H1 (cell line): Measurements from ENCODE around the gene GTF3C5. TPM values are rescaled to one million over a fixed set of nuclear protein-coding genes. Genes with fewer than 3 reads are reported as not detected.

Source experiments
- CTCF ChIA-PET: fragments of 300-600 bp; sonication (Branson Sonifier 250); formaldehyde crosslinking; loops from one replicate; lab custom pipeline; 2021; ENCODE audit not compliant: partially characterized antibody; lab: Charles Lee
- POLR2A ChIA-PET: fragments of 300-600 bp; sonication (Branson Sonifier 250); formaldehyde crosslinking; loops from one replicate; lab custom pipeline; 2021; ENCODE audit warnings: inconsistent platforms; ENCODE audit not compliant: partially characterized antibody; lab: Charles Lee
- DNase-seq, 2 experiments: peaks; one replicate each; pipeline versions ENCODE4 v3.0.0 to v3.0.0-alpha.2; 2010 to 2022; ENCODE audit warnings: low spot score in 2 of 2, low read depth in 1 of 2, mixed read lengths in 1 of 2
- FAIRE-seq: peaks from 2 replicates; lab custom pipeline; 2011; peaks lifted over from hg19 to GRCh38; lab: Jason Lieb, UNC
- H2AFZ ChIP-seq: 2 replicates; pipeline ENCODE4 v1.8.1; 2012; ENCODE audit warnings: low read length, inconsistent platforms
- H2AK5ac ChIP-seq: 2 replicates; pipeline ENCODE4 v1.6.1; 2013; ENCODE audit warnings: low read depth, low read length
- H2BK120ac ChIP-seq: replicated peaks from 2 replicates; pipeline ENCODE3; 2013; ENCODE audit warnings: low read depth, low read length, inconsistent platforms
- H2BK12ac ChIP-seq: 2 replicates; pipeline ENCODE4 v1.6.1; 2013; ENCODE audit warnings: low read depth, low read length
- H2BK15ac ChIP-seq: 2 replicates; pipeline ENCODE4 v1.6.1; 2013; ENCODE audit warnings: low read length
- H2BK20ac ChIP-seq: 2 replicates; pipeline ENCODE4 v1.6.1; 2013; ENCODE audit warnings: low read length
- H2BK5ac ChIP-seq: 2 replicates; pipeline ENCODE4 v1.6.1; 2013; ENCODE audit warnings: low read depth, low read length
- H3K14ac ChIP-seq: 2 replicates; pipeline ENCODE4 v1.6.1; 2013; ENCODE audit warnings: inconsistent platforms; ENCODE audit not compliant: insufficient read length
- H3K18ac ChIP-seq: 2 replicates; pipeline ENCODE4 v1.6.1; 2013; ENCODE audit warnings: low read length; ENCODE audit errors: extremely low read depth
- H3K23ac ChIP-seq: 2 replicates; pipeline ENCODE4 v1.6.1; 2013; ENCODE audit warnings: inconsistent platforms; ENCODE audit not compliant: insufficient read length
- H3K23me2 ChIP-seq: 2 replicates; pipeline ENCODE4 v1.6.1; 2013; ENCODE audit warnings: low read depth, low read length
- H3K27ac ChIP-seq: 2 replicates; pipeline ENCODE4 v1.6.1; 2011; ENCODE audit warnings: low read depth, low read length, inconsistent platforms
- H3K27me3 ChIP-seq, 4 experiments: replicated peaks in 1 of 4; 1 replicate in 1 of 4; 2 replicates in 3 of 4; pipeline versions ENCODE4 v1.6.1 to v1.8.1; 2011 to 2013; ENCODE audit warnings: low read length in 3 of 4, mild to moderate bottlenecking in 3 of 4, inconsistent platforms in 2 of 4, mixed read lengths in 2 of 4, moderate library complexity in 1 of 4; ENCODE audit not compliant: control insufficient read depth in 3 of 4, insufficient read depth in 3 of 4; ENCODE audit errors: extremely low read depth in 1 of 4
- H3K36me3 ChIP-seq, 4 experiments: 2 replicates each; pipeline versions ENCODE4 v1.6.1 to v1.8.1; 2011 to 2013; ENCODE audit warnings: mild to moderate bottlenecking in 4 of 4, low read length in 3 of 4, moderate library complexity in 2 of 4, control low read depth in 1 of 4, inconsistent platforms in 1 of 4; ENCODE audit not compliant: insufficient read depth in 4 of 4, control insufficient read depth in 2 of 4
- H3K4ac ChIP-seq: replicated peaks from 2 replicates; pipeline ENCODE3; 2013; ENCODE audit warnings: low read length, low read depth, mixed read lengths, inconsistent platforms; ENCODE audit not compliant: insufficient read length
- H3K4me1 ChIP-seq, 4 experiments: replicated peaks in 1 of 4; 1 replicate in 1 of 4; 2 replicates in 3 of 4; pipeline versions ENCODE4 v1.6.1 to v1.8.1; 2011 to 2013; ENCODE audit warnings: low read length in 3 of 4, inconsistent platforms in 2 of 4, mixed read lengths in 1 of 4; ENCODE audit not compliant: insufficient read depth in 4 of 4, control insufficient read depth in 3 of 4
- H3K4me2 ChIP-seq, 2 experiments: 2 replicates each; pipeline versions ENCODE4 v1.6.1 to v1.8.1; 2011 to 2013; ENCODE audit warnings: low read depth in 2 of 2, low read length in 2 of 2, control low read depth in 1 of 2, inconsistent platforms in 1 of 2, mild to moderate bottlenecking in 1 of 2; ENCODE audit not compliant: insufficient read depth in 1 of 2
- H3K4me3 ChIP-seq, 4 experiments: fragments of 200-600, 300-600 bp in 1 of 4; sonication (generic), shearing (Covaris generic), sonication (Bioruptor Twin) in 1 of 4; 2 replicates each; pipeline versions ENCODE4 v1.5.1 to v1.8.1; 2011 to 2016; ENCODE audit warnings: low read length in 4 of 4, low read depth in 3 of 4, control low read depth in 2 of 4, inconsistent platforms in 2 of 4, mild to moderate bottlenecking in 2 of 4, mixed read lengths in 1 of 4, moderate library complexity in 1 of 4; ENCODE audit not compliant: insufficient read depth in 2 of 4; ENCODE audit errors: extremely low read depth in 1 of 4
- H3K56ac ChIP-seq: replicated peaks from 2 replicates; pipeline ENCODE3; 2013; ENCODE audit warnings: low read depth, mild to moderate bottlenecking, mixed read lengths, low read length, inconsistent platforms; ENCODE audit not compliant: insufficient read length
- H3K79me1 ChIP-seq: 2 replicates; pipeline ENCODE4 v1.6.1; 2013; ENCODE audit warnings: low read depth, low read length, control low read depth
- H3K79me2 ChIP-seq, 2 experiments: 2 replicates each; pipeline versions ENCODE4 v1.6.1 to v1.8.1; 2012 to 2013; ENCODE audit warnings: low read length in 2 of 2, mild to moderate bottlenecking in 2 of 2, inconsistent platforms in 1 of 2; ENCODE audit not compliant: insufficient read depth in 2 of 2, control insufficient read depth in 1 of 2
- H3K9ac ChIP-seq, 4 experiments: replicated peaks in 1 of 4; 1 replicate in 1 of 4; 2 replicates in 3 of 4; pipeline versions ENCODE4 v1.6.1 to v1.8.1; 2011 to 2013; ENCODE audit warnings: low read depth in 3 of 4, low read length in 3 of 4, control low read depth in 2 of 4, mild to moderate bottlenecking in 2 of 4, moderate library complexity in 2 of 4, inconsistent platforms in 1 of 4; ENCODE audit errors: extremely low read depth in 1 of 4
- H3K9me3 ChIP-seq, 2 experiments: 2 replicates each; pipeline versions ENCODE4 v1.6.1 to v1.8.1; 2012 to 2013; ENCODE audit warnings: mild to moderate bottlenecking in 2 of 2, moderate library complexity in 2 of 2, control low read depth in 1 of 2, inconsistent platforms in 1 of 2, low read depth in 1 of 2, low read length in 1 of 2, mixed read lengths in 1 of 2; ENCODE audit not compliant: insufficient read depth in 2 of 2
- H4K20me1 ChIP-seq, 2 experiments: replicated peaks in 1 of 2; 2 replicates each; pipeline versions ENCODE3 to v1.8.1; 2011 to 2013; ENCODE audit warnings: inconsistent platforms in 2 of 2, low read length in 2 of 2, mild to moderate bottlenecking in 1 of 2; ENCODE audit not compliant: insufficient read depth in 2 of 2, control insufficient read depth in 1 of 2
- H4K5ac ChIP-seq: 2 replicates; pipeline ENCODE4 v1.6.1; 2013; ENCODE audit warnings: low read length, low read depth, mixed read lengths, inconsistent platforms; ENCODE audit not compliant: insufficient read length
- H4K8ac ChIP-seq: 2 replicates; pipeline ENCODE4 v1.8.0; 2013; ENCODE audit warnings: mild to moderate bottlenecking, moderate library complexity, low read length, inconsistent platforms; ENCODE audit not compliant: insufficient read depth; ENCODE audit errors: extremely low read depth
- H4K91ac ChIP-seq: replicated peaks from 2 replicates; pipeline ENCODE3; 2013; ENCODE audit warnings: low read length, mixed read lengths, inconsistent platforms; ENCODE audit not compliant: insufficient read length
- EGR1 ChIP-seq: IDR thresholded peaks from 2 replicates; pipeline ENCODE4 v1.6.1; 2011; ENCODE audit warnings: low read depth, low read length, borderline replicate concordance
- FOSL1 ChIP-seq: IDR thresholded peaks from 2 replicates; pipeline ENCODE4 v1.6.1; 2011; ENCODE audit warnings: mild to moderate bottlenecking, low read depth, low read length, moderate library complexity; ENCODE audit not compliant: insufficient read depth
- KDM5A ChIP-seq: fragments of 200-600 bp; IDR thresholded peaks from 2 replicates; pipeline ENCODE4 v1.7.1; 2012; ENCODE audit warnings: mild to moderate bottlenecking, low read length, inconsistent platforms, mixed read lengths
- PHF8 ChIP-seq: fragments of 200-600 bp; sonication (generic); conservative IDR thresholded peaks from 2 replicates; pipeline ENCODE4 v1.7.1; 2012; ENCODE audit warnings: low read depth, mild to moderate bottlenecking, inconsistent platforms, low read length, moderate library complexity
- RAD21 ChIP-seq, 2 experiments: IDR thresholded peaks in 1 of 2; conservative IDR thresholded peaks in 1 of 2; 2 replicates each; pipeline ENCODE4 v1.6.1; 2011; ENCODE audit warnings: low read depth in 2 of 2, low read length in 2 of 2, improper control_type of control experiment in 1 of 2, inconsistent platforms in 1 of 2, mild to moderate bottlenecking in 1 of 2, moderate library complexity in 1 of 2
- RFX5 ChIP-seq: IDR thresholded peaks from 2 replicates; pipeline ENCODE4 v1.6.1; 2011; ENCODE audit warnings: low read depth, low read length, improper control_type of control experiment, borderline replicate concordance
- SP4 ChIP-seq: IDR thresholded peaks from 2 replicates; pipeline ENCODE4 v1.6.1; 2012; ENCODE audit warnings: low read length, inconsistent platforms
- whole genome bisulfite sequencing, 2 experiments: shearing (Covaris generic) in 1 of 2; methylation state at CpG; one replicate each; pipeline versions ENCODE4 v1.1.6 to v1.1.7; 2013 to 2015; ENCODE audit warnings: low lambda C conversion rate in 2 of 2, mixed read lengths in 2 of 2, inconsistent platforms in 1 of 2, low coverage in 1 of 2, missing lambda C conversion rate in 1 of 2; ENCODE audit not compliant: insufficient replicate concordance in 2 of 2, insufficient coverage in 1 of 2, insufficient read length in 1 of 2; ENCODE audit errors: extremely low coverage in 1 of 2, missing lambda C conversion rate in 1 of 2; 5-methylcytosine and 5-hydroxymethylcytosine counted together
- polyA plus RNA-seq, 7 experiments: library from polyadenylated mRNA; depleted of rRNA in 3 of 7; stranded (reverse) in 5 of 7; unstranded in 2 of 7; fragments of >200 nt in 5 of 7; fragments of 200-250 nt in 2 of 7; gene quantifications; 1 replicate in 5 of 7; 2 replicates in 1 of 7; 4 replicates in 1 of 7; pipeline versions ENCODE4 v1.2.1 to v1.2.3, GENCODE V29; 2011 to 2013; ENCODE audit warnings: missing spikeins in 2 of 7, mixed read lengths in 2 of 7
- total RNA-seq: library from RNA; stranded (reverse); fragmentation: NEBNext Ultra II Directional; extraction: Animal tissue kit (Norgen Biotek cat#: 25700); gene quantifications from 2 replicates; pipeline ENCODE4 v1.2.1, GENCODE V29; 2021

GTF3C5 gene
- total and polyA plus RNA-seq, 2 of the 8 experiments (the other 6 are each of a cell fraction or from before 2014, with no cell fraction given): 78.7 to 87.1 TPM

GRCh38 chr9:132983491-132984201, 47.2 kb upstream of the GTF3C5 start:
- Histone ChIP-seq H2BK12ac (no peak overlapping the region), H2AFZ (no peak overlapping the region), H4K91ac (no peak overlapping the region), H4K20me1 (peaks cover 0 to 3% of the 10 kb centered on the region in 2 experiments), H2BK20ac (no peak overlapping the region), H3K4me3 (no peak overlapping the region), H3K23me2 (0 out of 2 replicates have a peak, but pooled peaks cover 3% of the 10 kb centered on the region), H3K4me1 (peaks cover 0 to 4% (median 2%) of the 10 kb centered on the region in 4 experiments; a peak in 4 of 7 replicates), H3K27me3 (peaks cover 0 to 9% (median 6%) of the 10 kb centered on the region in 4 experiments; a peak in 6 of 7 replicates), H3K9me3 (no peaks in the 10 kb centered on the region), H3K36me3 (no peaks in the 10 kb centered on the region), H4K8ac (no peak overlapping the region; the same call in 1 of the 2 replicates), H3K23ac (no peak overlapping the region), H3K18ac (no peak overlapping the region), H3K27ac (no peak overlapping the region), H2AK5ac (no peak overlapping the region; the same call in 1 of the 2 replicates), H3K14ac (no peak overlapping the region), H3K4me2 (no peak overlapping the region), H3K56ac (no peak overlapping the region), H2BK15ac (no peak overlapping the region), H3K4ac (no peak overlapping the region), H2BK5ac (no peak overlapping the region), H3K79me1 (no peaks in the 10 kb centered on the region), H3K9ac (no peak overlapping the region), H4K5ac (no peak overlapping the region), H2BK120ac (no peak overlapping the region), H3K79me2 (no peaks in the 10 kb centered on the region)
- WGBS, 2 experiments: 89% methylated on average over 11 of the region's 11 CpGs; no CpG with 5 or more reads in 1 of the 2 experiments
- ChIA-PET POLR2A (interaction anchor here (1.6 kb wide), 1 partner anchor 9 kb away, joined by 3 read pairs; no protein-coding TSS in a partner anchor), CTCF (interaction anchor here (1.0 to 3.0 kb wide), 2 partner anchors 10 to 41 kb away, joined by 3 to 10 read pairs; no protein-coding TSS in a partner anchor)
- FAIRE-seq: no peak
- DNase-seq: no peak
- TF ChIP-seq RFX5: no peak
- TF ChIP-seq PHF8: no peak
- no peak for TF ChIP-seq RAD21 (IDR thresholded peaks at IDR 0.05 in 1 of 2, conservative IDR thresholded peaks at IDR 0.05 in 1 of 2; ENCODE audit: low read depth in 2 of 2, low read length in 2 of 2)
- TF ChIP-seq FOSL1: no peak
- TF ChIP-seq SP4: no peak
- TF ChIP-seq KDM5A: no peak
- no peak for TF ChIP-seq EGR1
